HG03095 (cell line): ENCODE results near the gene ADAMTS18.

Source experiments
- ATAC-seq: cut with Tn5 transposase; IDR thresholded peaks from one replicate; pipeline ENCODE4 v1.9.1; 2021; ENCODE audit warnings: moderate library complexity; ENCODE audit not compliant: unreplicated experiment

Gene ADAMTS18

DNA sequence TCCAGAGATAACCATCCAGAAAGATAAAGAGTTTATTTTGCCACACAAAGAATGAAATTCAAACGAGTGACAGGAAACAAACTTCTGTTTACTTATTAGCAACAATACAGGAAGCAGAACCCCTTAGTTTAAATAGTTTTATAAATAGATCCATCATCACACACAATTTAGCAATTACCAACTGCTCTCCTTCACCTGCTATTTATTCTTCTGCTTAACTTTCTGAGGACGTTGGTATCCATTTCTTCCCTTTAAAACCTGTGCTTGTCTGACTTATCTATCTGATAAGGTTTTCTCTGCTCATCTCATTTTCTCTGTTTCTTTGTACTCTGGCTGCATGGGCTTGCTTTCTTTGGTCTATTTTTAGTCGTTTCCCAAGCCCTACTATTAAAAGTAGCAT, 4.3 kb upstream of the ADAMTS18 start:
- no peak for ATAC-seq

DNA sequence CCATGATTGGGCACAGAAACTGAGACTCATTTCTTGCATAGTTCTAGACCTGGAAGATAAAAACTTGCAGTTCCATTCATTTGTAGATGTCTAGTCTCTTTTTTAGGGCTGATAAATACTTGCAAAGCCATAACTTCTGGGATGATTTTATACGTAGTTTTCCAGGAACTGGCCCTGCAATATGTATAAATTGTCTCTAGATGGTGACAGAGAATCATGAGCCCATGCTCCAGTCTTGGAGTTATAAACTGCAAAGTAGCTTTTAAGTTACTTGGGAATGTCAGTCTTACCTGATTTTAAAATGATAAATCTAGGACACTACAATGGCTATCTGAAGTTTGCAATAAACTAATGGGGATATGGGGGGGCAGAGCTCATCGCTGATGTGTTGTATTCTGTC, 3.0 kb upstream of the ADAMTS18 start:
- ATAC-seq, result no peak

DNA sequence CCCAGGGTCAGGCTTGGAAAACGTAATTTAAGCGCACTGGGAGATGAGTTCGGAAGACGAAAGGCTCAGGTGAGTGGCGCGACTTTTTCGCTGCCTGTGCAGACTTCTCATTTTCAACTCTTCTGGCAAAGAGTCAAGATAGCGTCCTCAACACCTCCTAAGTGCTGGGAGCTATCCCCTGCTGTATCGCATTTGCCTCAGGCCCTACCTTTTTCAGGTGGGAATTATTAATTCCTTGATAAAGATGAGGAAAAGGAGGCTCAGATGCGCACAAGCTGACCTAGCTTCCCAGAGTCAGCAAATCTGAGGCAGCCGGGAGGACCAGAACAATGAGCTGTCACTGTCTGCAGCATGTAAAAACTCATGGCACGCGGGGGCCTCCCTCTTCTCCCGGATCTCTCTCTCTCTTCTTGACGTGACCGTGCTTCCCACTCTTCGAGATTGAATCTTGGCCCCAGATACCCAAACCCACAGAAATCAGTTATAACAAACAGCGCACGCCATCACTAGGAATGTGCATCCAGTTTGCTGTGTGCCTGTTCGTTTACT, 512 bp upstream of the ADAMTS18 start:
- ATAC-seq, result no peak

DNA sequence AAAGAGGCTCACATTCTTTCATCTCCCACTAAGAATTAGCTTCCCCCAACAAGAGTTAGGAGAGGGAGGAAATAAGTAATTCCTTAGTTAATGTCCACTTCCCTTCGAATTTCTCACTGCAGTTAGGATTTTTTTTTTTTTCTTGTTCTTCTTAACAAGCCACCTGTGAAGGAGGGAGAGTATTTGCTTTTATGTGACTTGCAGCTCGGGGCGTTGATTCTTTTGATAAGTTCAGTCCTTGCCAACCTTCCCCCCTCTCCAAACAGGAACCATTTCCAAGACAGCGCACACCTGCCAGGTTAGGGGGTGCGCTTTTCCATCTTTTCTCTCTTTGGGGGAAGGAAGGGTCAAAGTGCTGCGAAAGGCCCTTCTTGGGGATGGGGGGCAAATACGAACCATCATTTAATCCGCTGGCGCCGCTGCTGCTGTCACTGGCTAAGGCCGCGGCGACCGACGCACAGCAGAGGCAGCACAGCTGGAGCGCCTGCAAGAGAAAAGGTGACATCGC, 758 bp downstream of the ADAMTS18 start:
- no peak for ATAC-seq

DNA sequence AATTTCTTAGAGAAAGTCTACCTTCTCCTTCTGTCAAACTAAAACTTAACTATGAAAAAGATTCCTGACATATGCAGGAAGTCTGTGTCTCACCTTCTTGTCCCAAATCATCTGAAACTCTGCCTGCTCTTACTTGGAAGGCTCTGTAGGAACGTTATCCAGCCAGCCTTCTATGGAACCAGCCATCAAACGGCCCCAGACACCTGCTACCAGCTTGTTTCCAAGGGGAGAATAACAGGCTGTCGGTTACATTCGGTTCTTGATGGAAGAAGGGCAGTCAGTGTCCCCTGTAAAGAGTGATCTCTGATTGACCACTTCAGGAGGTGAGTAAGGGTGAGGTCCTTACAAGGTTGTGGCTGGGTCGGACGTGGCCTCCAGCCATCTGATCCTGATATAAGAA, 1.7 kb downstream of the ADAMTS18 start:
- no peak for ATAC-seq

DNA sequence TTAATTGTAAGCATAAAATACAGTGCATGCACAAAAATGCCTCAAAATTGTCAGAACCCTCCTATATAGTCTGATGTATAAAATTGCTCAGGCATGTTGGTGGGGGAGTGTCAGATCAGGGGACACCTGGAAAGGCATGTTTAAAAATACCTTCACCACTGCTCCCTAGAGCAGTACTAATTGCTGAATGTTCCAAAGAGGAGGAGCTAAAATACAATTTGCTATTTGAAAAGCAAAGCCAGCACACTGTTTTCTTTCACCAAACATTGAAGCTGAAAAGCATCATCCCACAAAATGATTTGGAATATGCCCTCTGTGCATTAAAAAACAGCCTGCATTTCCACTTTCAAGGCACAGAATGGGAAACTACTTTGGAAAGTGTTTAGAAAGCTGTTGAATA, 2.6 kb downstream of the ADAMTS18 start:
- ATAC-seq, result no peak

DNA sequence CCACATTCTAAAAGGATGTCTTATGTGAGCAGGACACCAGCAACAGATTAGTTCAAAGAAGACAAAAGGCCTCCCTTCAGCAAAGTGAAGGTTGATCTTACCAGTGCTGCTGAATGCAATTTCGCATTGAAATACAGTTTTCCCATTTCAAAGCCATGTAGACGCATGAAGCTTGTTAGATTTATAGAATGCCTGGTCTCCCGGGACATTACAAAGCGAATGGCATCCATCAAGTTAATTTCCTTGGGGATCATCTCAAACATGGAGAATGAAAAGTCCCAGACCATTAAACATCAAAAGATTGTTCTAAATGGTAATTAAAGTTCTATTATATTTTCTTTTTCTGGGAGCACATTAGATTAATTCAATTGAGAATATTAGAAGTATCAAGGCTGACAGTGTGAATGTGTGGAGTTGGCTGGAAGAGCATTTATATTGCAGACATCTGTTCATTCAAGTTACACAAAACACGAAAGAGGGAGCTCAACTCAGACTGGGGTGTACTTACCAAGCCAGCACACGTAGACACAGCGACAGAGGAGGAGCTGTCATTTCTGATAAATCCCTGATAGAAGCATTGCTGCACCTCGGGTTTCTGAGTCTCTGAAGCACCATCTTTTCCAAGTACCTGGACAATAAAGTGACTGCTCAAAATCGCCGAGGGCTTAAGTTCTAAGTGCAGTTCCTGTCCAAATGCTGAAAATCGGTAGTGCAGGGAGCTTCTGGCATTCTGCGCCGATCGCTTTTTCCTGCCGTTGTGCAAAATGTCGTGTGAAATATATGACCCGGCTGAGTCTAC, 3.8 kb downstream of the ADAMTS18 start:
- ATAC-seq, result no peak

DNA sequence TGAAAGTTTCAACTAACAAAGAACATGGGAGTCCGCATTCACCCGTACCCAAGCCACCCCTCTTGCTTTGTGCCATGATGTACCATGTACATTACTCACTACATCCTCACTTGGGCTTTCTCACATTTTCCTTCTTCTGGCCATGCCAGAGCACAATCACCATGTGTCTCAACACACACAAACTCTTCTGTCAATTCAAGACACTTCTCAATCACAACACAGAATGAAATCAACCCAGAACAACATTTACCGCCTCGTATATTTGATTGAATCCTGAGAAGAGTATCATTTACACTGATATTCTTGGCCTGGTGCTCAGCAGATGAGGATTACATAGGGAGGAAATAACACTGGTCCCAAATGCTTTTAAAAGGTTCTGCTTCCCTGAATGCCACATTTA, 4.5 kb downstream of the ADAMTS18 start:
- ATAC-seq, result no peak

DNA sequence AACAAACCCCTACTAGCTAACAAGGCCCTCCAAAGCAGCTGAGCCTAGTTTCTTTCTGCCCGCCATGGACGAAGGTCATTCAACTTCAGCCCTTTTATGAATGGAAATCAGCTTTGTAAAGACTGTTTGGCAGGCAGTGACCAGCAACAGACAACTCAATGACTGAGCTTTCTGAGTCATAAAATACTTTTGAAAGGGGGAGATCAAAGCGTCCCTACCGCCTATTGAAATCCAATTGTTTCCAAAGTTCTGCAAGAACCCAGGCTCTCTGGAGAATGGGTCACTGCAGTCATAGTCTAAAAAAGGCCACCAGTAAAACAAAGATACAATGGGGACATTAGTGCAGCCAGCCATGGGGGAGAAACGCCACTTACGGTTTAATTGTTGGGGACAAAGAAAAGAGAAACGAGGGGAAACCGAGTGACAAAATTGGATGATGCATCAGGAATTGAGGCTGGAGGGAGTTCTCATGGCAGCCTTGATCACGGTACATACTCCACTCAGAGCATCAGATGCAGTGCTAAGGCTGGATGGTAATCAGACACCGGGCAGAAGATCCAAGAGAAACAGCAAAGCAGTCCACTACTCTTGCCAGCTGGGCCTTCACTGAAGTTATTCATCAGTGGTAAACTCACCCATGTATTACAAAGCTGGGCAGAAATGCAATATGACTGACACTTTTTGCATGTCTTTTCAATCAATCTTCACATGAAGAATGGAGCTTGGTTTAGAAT, 9.8 kb downstream of the ADAMTS18 start:
- no peak for ATAC-seq

DNA sequence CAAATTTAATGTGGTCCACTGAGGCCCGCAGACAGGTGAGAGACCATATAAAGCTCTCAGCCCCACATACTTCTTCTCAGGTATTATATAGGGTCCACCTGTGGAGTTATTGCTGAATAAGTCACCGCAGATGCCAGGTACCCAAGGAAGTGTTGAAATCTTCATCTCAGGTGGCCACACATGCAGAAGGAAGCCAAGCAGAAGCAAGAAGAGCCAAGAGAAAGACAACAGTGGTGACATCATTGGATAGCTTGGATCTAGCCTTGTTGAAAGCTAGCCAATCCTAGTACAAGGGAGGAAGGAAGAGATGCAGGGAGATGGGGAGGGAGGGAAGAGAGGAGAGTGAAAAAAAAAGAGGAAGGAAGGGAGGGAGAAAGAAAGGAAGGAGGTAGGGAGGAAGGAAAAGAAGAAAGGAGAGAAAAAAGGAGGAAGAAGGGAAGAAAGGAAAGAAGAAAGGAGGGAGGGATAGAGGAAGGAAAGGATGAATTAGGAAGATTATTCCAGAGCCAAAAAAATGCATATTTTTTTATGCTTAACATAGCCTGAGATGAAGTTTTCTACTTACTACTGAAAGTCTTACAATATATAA, 12.5 kb downstream of the ADAMTS18 start:
- no peak for ATAC-seq

DNA sequence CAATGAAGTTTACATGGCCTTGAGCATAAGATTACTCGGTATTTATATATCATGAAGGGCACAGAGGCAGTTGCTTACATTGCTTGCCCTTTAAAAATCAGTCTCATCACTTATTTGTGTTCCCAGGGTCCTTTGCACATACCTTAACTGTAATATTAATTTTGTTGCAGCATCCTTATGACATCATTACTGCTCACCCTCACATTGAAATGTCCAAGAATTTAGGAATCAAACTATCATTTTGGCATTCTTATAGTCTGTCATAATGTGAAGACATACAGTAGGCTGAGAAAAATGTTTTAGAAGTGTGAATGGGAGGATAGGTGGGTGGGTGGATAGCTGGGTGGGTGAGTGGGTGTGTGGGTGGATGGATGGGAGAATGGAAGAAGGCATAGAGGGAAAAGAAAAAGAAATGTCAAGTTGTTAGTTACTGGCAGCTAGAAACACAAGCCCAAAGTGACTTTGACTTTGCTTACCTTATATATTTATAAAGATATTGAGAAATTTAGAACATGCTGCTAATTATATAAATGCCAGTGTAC, 17.8 kb downstream of the ADAMTS18 start:
- ATAC-seq, result no peak

DNA sequence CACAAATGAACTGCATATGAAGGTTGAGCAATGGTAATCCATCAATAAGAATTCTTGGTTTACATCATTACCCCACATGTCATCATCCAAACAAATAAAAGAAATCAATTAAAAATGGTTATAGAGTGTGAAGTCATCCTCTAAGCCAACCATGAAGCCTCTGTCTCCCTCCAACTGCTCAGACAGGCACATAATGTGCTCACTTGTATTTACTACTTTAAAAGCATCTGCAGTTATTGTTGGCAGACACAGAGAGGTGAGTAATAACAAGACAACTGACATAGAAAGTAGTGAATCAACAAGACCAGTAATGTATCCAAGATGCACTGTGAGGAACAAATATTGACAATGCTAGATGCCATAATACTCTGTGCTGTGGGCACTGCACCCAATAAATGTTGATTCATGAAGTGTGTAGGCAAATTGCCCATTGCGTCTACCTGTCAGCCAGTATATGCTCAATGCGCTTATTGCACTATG, 20.0 kb downstream of the ADAMTS18 start:
- no peak for ATAC-seq

DNA sequence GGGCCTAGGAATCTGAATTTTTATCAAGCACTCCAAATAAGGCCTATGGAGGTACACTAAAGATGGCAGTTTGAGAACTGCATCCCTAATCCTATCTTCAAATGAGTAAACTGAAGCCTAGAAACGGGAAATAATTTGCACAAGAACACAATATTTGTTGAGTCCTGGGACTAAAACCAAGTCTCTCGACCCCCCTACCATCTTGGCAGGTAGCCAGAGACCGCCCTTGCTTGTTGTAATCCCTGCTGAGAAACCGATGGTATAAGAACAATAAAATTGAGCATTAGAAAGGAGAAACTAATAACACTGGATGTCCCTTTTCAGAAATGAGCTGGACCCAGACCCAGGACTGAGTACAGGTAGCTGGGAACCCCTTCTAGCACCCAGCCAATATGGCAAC, 24.4 kb downstream of the ADAMTS18 start:
- ATAC-seq, result no peak

DNA sequence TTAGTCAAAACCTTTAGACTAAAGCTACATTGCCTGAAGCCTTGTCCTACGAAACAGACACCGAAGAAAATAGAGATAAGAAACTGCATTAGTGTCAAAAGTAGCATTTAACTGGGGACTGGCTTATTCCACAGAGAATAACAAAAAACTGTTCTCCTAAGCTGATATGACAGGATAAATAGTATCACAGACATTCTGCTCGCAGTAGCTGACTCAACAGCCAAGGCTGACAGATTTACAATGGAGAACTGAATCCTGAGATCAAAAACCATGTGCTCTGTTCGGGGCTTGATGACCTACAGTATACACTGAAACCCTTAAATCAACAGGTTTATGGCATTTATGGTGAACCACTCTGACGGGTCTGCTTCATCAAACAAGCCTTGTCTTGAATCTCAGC, 25.5 kb downstream of the ADAMTS18 start:
- ATAC-seq, result no peak

DNA sequence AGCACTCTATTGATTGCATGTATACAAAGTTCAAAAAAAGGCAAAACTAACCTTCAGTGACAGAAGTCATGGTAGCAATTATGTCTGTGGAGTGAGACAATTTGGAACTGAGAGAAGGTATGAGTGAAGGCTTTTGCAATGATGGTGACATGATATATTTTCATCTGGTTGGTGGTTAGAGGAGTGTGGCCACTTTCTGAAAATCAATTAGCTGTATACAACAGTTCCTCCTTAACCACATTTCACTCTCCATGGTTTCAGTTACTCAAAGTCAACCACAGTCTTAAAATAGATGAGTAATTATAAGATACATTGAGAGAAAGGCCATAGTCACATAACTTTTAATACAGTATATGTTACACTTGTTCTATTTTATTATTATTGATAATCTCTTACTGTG, 26.2 kb downstream of the ADAMTS18 start:
- ATAC-seq, result no peak

DNA sequence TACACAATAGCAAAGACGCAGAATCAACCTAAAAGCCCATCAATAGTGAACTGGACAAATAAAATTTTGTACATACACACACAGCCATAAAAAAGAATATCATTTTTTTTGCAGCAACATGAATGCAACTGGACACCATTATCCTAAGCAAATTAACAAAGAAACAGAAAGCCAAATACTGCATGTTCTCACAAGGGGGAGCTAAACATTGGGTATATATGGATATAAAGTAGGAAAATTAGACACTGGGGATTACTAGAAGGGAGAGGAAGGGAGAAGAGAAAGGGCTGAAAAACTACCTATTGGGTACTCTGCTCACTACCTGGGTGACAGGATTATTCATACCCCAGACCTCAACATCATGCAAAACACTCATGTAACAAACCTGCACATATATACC, 28.2 kb downstream of the ADAMTS18 start:
- ATAC-seq, result no peak

DNA sequence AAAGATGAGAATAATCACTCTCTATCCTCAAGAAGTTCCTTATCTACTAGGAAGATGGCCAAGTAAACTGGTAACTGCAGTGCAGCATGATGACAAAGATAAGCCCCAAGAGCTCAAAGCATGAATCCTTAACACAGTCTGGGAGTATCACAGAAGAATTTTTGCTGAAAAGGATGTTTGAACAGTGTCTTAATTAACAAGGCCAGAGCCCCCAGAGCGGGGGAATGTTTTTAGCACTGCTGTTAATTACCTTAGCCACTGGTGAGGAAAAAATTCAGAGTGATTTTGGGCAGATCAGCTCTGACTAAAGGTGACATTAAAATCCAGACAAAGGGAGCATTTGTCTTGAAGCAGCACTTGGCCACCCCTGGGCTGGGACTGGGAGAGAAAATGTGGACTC, 30.1 kb downstream of the ADAMTS18 start:
- ATAC-seq, result no peak

DNA sequence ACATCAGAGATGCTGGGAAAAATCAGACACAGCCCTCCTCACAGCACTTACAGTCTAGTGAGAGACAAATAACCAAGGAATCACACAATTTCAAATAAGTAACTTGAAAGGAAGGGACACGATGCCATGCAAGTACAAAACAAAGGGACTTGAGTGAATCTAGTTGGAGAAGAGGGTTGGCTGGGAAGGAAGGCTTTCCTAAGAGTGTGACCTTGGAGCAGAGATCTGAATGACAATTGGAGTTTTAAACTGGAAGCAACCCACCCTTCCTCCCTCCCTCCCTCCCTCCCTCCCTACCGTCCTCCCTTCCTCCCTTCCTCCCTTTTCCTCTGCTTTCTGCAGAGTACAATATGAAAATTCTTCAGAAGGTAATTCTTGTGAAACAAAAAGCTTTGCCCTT, 31.1 kb downstream of the ADAMTS18 start:
- ATAC-seq, result no peak

DNA sequence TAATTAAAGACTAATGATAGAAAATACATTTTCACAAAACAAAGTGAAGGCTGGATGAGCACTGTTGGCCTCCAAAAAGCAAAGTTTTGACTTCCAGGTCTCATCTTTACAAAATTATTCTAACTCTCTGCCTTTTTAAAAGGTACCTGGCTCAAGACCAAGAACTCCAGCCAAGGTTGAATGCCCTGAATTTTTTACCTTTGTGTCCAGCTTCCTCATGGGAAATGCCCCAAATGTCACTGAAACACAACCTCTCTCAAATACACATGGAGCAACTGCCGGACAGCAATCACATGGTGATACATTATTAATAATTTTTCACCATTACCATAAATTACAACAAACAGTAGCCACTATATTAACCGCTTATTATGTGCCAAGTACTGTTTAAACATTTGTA, 32.2 kb downstream of the ADAMTS18 start:
- no peak for ATAC-seq

DNA sequence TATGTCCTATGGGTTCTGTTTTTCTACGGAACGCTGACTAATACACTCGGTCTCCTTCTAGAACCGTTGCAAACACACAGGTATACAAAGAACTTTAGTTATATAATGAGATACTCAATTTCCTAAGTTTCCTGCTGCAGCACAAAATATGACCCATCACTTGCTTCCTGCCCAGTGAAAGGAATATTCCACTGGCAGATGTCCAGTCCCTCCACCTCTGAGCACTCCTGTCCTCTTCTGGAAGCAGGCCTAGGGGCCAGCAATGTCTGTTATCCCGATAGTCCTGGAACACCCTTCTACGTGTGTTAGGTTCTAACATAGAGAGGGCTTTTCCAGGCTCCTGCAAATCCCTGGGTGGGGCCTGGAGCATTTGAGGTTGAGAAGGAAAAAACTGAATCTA, 32.7 kb downstream of the ADAMTS18 start:
- ATAC-seq, result no peak

DNA sequence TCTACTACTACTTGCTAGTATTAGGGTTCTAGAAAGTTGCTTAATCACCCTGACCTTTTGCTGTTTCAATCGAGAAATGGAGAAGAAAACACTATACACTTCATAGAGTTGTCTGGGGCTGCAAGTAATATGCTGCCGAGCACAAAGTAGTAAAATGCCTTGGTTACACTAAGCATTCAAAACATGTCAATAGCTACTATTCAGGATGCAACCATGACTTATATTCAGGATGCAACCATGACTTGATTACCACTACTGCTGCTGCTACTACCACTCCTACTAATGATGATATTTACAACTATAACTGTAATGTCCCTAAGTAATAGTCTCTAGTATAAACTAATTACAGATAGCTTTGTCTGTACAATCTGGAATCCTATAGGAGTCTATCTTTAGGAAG, 35.3 kb downstream of the ADAMTS18 start:
- ATAC-seq, result no peak
